ENCODE data around the gene CDYL2.

The CDYL2 gene

DNA sequence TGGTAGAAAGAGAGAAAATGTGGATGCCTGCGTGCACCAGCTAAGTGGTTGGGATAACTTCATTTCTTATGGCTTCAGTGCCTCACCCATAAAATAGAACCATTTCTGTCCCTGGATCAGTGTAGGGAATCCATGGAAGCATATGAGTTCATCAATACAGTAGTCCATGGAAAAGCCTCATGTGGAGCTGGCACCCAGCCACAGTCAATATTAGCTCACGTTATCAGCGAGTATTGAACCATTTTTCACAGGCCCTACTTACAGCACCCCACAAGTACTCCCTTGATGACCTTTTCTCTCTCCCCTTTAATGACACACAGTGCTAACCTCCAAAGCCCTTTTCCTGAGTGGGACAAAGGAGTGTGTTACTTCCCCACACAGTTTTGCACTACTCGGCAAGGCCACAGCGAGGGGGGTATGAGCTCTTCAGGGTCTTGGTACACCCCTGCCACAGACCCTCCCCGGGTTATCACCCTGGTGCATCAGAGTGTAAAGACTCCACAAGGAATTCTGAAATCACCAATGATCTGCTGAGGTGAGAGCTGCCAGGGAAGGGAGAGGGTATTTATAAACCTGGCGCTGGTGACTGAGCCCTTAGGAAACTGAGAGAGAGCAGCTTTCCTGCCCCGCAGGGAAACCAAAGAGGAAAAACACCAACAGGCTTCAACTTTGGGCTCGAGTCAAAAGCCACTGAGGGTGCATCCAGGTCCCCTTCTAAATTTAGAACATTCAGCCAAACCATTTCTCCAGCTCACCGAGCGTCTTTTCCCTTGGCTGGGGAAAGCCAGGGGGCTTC, 226.7 kb downstream of the CDYL2 start:
- no peak overlapping the region for H3K9ac ChIP-seq (ENCODE audit: low read depth, low read length, poor library complexity)
- H2BK15ac ChIP-seq (ENCODE audit: low read length) = no peak overlapping the region
- H3K4me1 ChIP-seq (ENCODE audit: control insufficient read depth in 2 of 2, insufficient read depth in 1 of 2, low read depth in 1 of 2, low read length in 2 of 2) = peaks cover 0 to 5% of the 10 kb centered on the region in 2 donors
- no peak overlapping the region for H2BK5ac ChIP-seq (ENCODE audit: low read length)
- H2AFZ ChIP-seq (ENCODE audit: low read length) = no peak overlapping the region
- no peak overlapping the region for H3K18ac ChIP-seq (ENCODE audit: low read length)
- no CpG with 5 or more reads among the region's 11 CpGs for WGBS, 2 donors (ENCODE audit: extremely low coverage in 2 of 2, insufficient read length in 2 of 2, insufficient replicate concordance in 1 of 2)
- H3K4ac ChIP-seq (ENCODE audit: low read length) = no peak overlapping the region
- no peak overlapping the region for H3K27ac ChIP-seq (replicated peaks; ENCODE audit: low read length)
- no peaks in the 10 kb centered on the region for H3K79me1 ChIP-seq (ENCODE audit: low read depth, low read length)
- H3K36me3 ChIP-seq (replicated peaks in 1 of 2; ENCODE audit: control insufficient read depth in 2 of 2, insufficient read depth in 2 of 2, low read length in 2 of 2) = no peaks in the 10 kb centered on the region
- H3K4me2 ChIP-seq (ENCODE audit: insufficient read depth, low read length, poor library complexity, severe bottlenecking) = no peak overlapping the region
- peak overlapping the region in 1 of 2 donors; percentile 66 for H3K4me3 ChIP-seq (ENCODE audit: low read length in 2 of 2)
- H4K8ac ChIP-seq (ENCODE audit: low read depth, low read length) = no peak overlapping the region
- no peak overlapping the region for H3K23ac ChIP-seq (ENCODE audit: low read depth, low read length, poor library complexity)
- no peak overlapping the region for H2BK12ac ChIP-seq (ENCODE audit: low read length)
- H3K27me3 ChIP-seq (ENCODE audit: control insufficient read depth in 3 of 3, insufficient read depth in 3 of 3, low read depth in 1 of 3, low read length in 3 of 3) = no peaks in the 10 kb centered on the region
- no peak overlapping the region for H4K91ac ChIP-seq (ENCODE audit: low read depth, low read length, poor library complexity)
- no peak overlapping the region for H3K14ac ChIP-seq (ENCODE audit: low read length)
- no peak overlapping the region for H2AK5ac ChIP-seq (ENCODE audit: low read depth, low read length)
- no peak for DNase-seq (ENCODE audit: low spot score)
- H3K9me3 ChIP-seq (replicated peaks in 1 of 2; ENCODE audit: control insufficient read depth in 2 of 2, insufficient read depth in 1 of 2, low read depth in 1 of 2, low read length in 2 of 2) = peaks cover 0 to 2% of the 10 kb centered on the region in 2 donors
- H2BK120ac ChIP-seq (ENCODE audit: low read depth, low read length) = no peak overlapping the region

DNA sequence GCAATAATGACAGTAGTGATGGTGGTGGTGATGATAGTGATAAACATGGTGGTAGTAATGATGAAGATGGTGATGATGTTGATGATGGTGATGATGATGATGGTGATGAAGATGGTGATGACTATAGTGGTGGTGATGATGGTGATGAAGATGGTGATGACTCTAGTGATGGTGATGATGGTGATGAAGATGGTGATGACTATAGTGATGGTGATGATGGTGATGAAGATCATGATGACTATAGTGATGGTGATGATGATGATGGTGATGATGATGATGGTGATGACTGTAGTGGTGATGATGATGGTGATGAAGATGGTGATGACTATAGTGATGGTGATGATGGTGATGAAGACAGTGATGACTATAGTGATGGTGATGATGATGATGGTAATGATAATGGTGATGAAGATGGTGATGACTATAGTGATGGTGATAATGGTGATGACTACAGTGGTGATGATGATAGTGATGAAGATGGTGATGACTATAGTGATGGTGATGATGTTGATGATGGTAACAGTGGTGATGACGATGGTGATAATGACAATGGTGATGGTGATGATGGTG, 228.0 kb downstream of the CDYL2 start:
- H3K36me3 ChIP-seq (replicated peaks in 1 of 2; ENCODE audit: control insufficient read depth in 2 of 2, insufficient read depth in 2 of 2, low read length in 2 of 2) = no peaks in the 10 kb centered on the region
- no peak overlapping the region for H2BK5ac ChIP-seq (ENCODE audit: low read length)
- no peak overlapping the region for H2BK15ac ChIP-seq (ENCODE audit: low read length)
- H3K9ac ChIP-seq (ENCODE audit: low read depth, low read length, poor library complexity) = no peak overlapping the region
- H2BK12ac ChIP-seq (ENCODE audit: low read length) = no peak overlapping the region
- no peak overlapping the region for H4K91ac ChIP-seq (ENCODE audit: low read depth, low read length, poor library complexity)
- no peak overlapping the region for H4K8ac ChIP-seq (ENCODE audit: low read depth, low read length)
- H2BK120ac ChIP-seq (ENCODE audit: low read depth, low read length) = no peak overlapping the region
- H3K23ac ChIP-seq (ENCODE audit: low read depth, low read length, poor library complexity) = no peak overlapping the region
- no peak overlapping the region for H3K4me2 ChIP-seq (ENCODE audit: insufficient read depth, low read length, poor library complexity, severe bottlenecking)
- no peak overlapping the region for H3K27ac ChIP-seq (replicated peaks; ENCODE audit: low read length)
- no peaks in the 10 kb centered on the region for H3K27me3 ChIP-seq (ENCODE audit: control insufficient read depth in 3 of 3, insufficient read depth in 3 of 3, low read depth in 1 of 3, low read length in 3 of 3)
- H2AFZ ChIP-seq (ENCODE audit: low read length) = no peak overlapping the region
- WGBS, 2 donors (ENCODE audit: extremely low coverage in 2 of 2, insufficient read length in 2 of 2, insufficient replicate concordance in 1 of 2) = no CpG with 5 or more reads among the region's 1 CpG
- no peak for DNase-seq (ENCODE audit: low spot score)
- peaks cover 0 to 2% of the 10 kb centered on the region in 2 donors for H3K9me3 ChIP-seq (replicated peaks in 1 of 2; ENCODE audit: control insufficient read depth in 2 of 2, insufficient read depth in 1 of 2, low read depth in 1 of 2, low read length in 2 of 2)
- H3K18ac ChIP-seq (ENCODE audit: low read length) = no peak overlapping the region
- no peak overlapping the region for H3K4ac ChIP-seq (ENCODE audit: low read length)
- peaks cover under 1% of the 10 kb centered on the region for H3K79me1 ChIP-seq (ENCODE audit: low read depth, low read length)
- H3K4me1 ChIP-seq (ENCODE audit: control insufficient read depth in 2 of 2, insufficient read depth in 1 of 2, low read depth in 1 of 2, low read length in 2 of 2) = peaks cover 0 to 5% of the 10 kb centered on the region in 2 donors
- no peak overlapping the region for H2AK5ac ChIP-seq (ENCODE audit: low read depth, low read length)
- no peak overlapping the region for H3K14ac ChIP-seq (ENCODE audit: low read length)
- H3K4me3 ChIP-seq (ENCODE audit: low read length in 2 of 2) = no peak overlapping the region

- Histone ChIP-seq H3K27me3 (ENCODE audit: control insufficient read depth in 3 of 3, insufficient read depth in 3 of 3, low read depth in 1 of 3, low read length in 3 of 3) (no peaks in the 10 kb centered on the region), H3K9ac (ENCODE audit: low read depth, low read length, poor library complexity) (no peak overlapping the region), H3K14ac (ENCODE audit: low read length) (no peak overlapping the region), H2AFZ (ENCODE audit: low read length) (no peak overlapping the region), H2BK15ac (ENCODE audit: low read length) (no peak overlapping the region), H3K79me1 (ENCODE audit: low read depth, low read length) (peaks cover 3% of the 10 kb centered on the region), H4K8ac (ENCODE audit: low read depth, low read length) (no peak overlapping the region), H3K4me3 (ENCODE audit: low read length in 2 of 2) (no peak overlapping the region), H2BK120ac (ENCODE audit: low read depth, low read length) (no peak overlapping the region), H2BK12ac (ENCODE audit: low read length) (no peak overlapping the region), H3K27ac (replicated peaks; ENCODE audit: low read length) (no peak overlapping the region), H3K4me2 (ENCODE audit: insufficient read depth, low read length, poor library complexity, severe bottlenecking) (no peak overlapping the region), H3K23ac (ENCODE audit: low read depth, low read length, poor library complexity) (no peak overlapping the region), H3K18ac (ENCODE audit: low read length) (no peak overlapping the region), H3K4ac (ENCODE audit: low read length) (no peak overlapping the region), H3K9me3 (replicated peaks in 1 of 2; ENCODE audit: control insufficient read depth in 2 of 2, insufficient read depth in 1 of 2, low read depth in 1 of 2, low read length in 2 of 2) (peaks cover 0 to 2% of the 10 kb centered on the region in 2 donors), H3K36me3 (replicated peaks in 1 of 2; ENCODE audit: control insufficient read depth in 2 of 2, insufficient read depth in 2 of 2, low read length in 2 of 2) (no peaks in the 10 kb centered on the region), H2AK5ac (ENCODE audit: low read depth, low read length) (no peak overlapping the region), H2BK5ac (ENCODE audit: low read length) (no peak overlapping the region), H4K91ac (ENCODE audit: low read depth, low read length, poor library complexity) (no peak overlapping the region), H3K4me1 (ENCODE audit: control insufficient read depth in 2 of 2, insufficient read depth in 1 of 2, low read depth in 1 of 2, low read length in 2 of 2) (peaks cover 0 to 5% of the 10 kb centered on the region in 2 donors)
- no CpG with 5 or more reads among the region's 6 CpGs for WGBS, 2 donors (ENCODE audit: extremely low coverage in 2 of 2, insufficient read length in 2 of 2, insufficient replicate concordance in 1 of 2)
- DNase-seq (ENCODE audit: low spot score) = no peak
Measured at GRCh38 chr16:80573700-80574120, 230.7 kb downstream of the CDYL2 start.

DNA sequence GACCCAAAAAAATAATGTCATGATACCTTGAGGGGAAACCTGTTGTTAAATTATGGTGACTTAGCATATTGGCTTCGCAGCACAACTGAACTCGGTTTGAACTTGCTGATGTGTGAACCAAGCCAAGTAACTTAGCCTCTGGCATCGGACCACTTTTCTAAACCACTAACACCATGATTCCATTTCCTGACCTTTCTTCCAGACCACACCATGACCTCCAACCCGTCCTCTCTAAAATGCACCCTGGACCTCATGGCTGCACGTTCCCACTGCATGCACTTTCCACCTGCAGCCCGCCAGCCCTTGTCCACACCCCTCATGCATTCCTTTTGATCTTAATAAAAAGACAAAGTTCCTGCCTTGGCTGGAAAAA, 234.3 kb downstream of the CDYL2 start:
- no peak for DNase-seq (ENCODE audit: low spot score)
- Histone ChIP-seq H4K91ac (ENCODE audit: low read depth, low read length, poor library complexity) (no peak overlapping the region), H3K4me2 (ENCODE audit: insufficient read depth, low read length, poor library complexity, severe bottlenecking) (no peak overlapping the region), H3K36me3 (replicated peaks in 1 of 2; ENCODE audit: control insufficient read depth in 2 of 2, insufficient read depth in 2 of 2, low read length in 2 of 2) (no peaks in the 10 kb centered on the region), H3K18ac (ENCODE audit: low read length) (peak overlapping the region; percentile 12), H3K9me3 (replicated peaks in 1 of 2; ENCODE audit: control insufficient read depth in 2 of 2, insufficient read depth in 1 of 2, low read depth in 1 of 2, low read length in 2 of 2) (no peaks in the 10 kb centered on the region), H2BK120ac (ENCODE audit: low read depth, low read length) (no peak overlapping the region), H2BK15ac (ENCODE audit: low read length) (no peak overlapping the region), H3K27me3 (ENCODE audit: control insufficient read depth in 3 of 3, insufficient read depth in 3 of 3, low read depth in 1 of 3, low read length in 3 of 3) (no peaks in the 10 kb centered on the region), H3K9ac (ENCODE audit: low read depth, low read length, poor library complexity) (no peak overlapping the region), H2AFZ (ENCODE audit: low read length) (no peak overlapping the region), H3K4ac (ENCODE audit: low read length) (no peak overlapping the region), H3K27ac (replicated peaks; ENCODE audit: low read length) (no peak overlapping the region), H3K79me1 (ENCODE audit: low read depth, low read length) (peaks cover 3% of the 10 kb centered on the region), H3K4me3 (ENCODE audit: low read length in 2 of 2) (no peak overlapping the region), H2BK5ac (ENCODE audit: low read length) (no peak overlapping the region), H3K4me1 (ENCODE audit: control insufficient read depth in 2 of 2, insufficient read depth in 1 of 2, low read depth in 1 of 2, low read length in 2 of 2) (peaks cover 0 to 5% of the 10 kb centered on the region in 2 donors), H3K14ac (ENCODE audit: low read length) (no peak overlapping the region), H3K23ac (ENCODE audit: low read depth, low read length, poor library complexity) (no peak overlapping the region), H2BK12ac (ENCODE audit: low read length) (no peak overlapping the region), H2AK5ac (ENCODE audit: low read depth, low read length) (no peak overlapping the region), H4K8ac (ENCODE audit: low read depth, low read length) (no peak overlapping the region)
- WGBS, 2 donors (ENCODE audit: extremely low coverage in 2 of 2, insufficient read length in 2 of 2, insufficient replicate concordance in 1 of 2) = no CpG with 5 or more reads among the region's 6 CpGs

Data from neuronal stem cell (in vitro differentiated cells).